Thyroid gland (tissue), 4 donors: Measurements from ENCODE around the gene TBX18. TPM values are rescaled to one million over a fixed set of nuclear protein-coding genes. Genes with fewer than 3 reads are reported as not detected.

ENCODE experiments used
- DNase-seq, 2 donors: peaks; one replicate each; pipeline ENCODE4 v3.0.0-alpha.2; 2019
- H3K27ac ChIP-seq, 3 donors: fragments of 200-600 bp; sonication (generic); 1 replicate in 2 of 3; 2 replicates in 1 of 3; pipeline ENCODE4 v1.5.1; 2016 to 2019; ENCODE audit warnings: mild to moderate bottlenecking in 1 of 3, moderate library complexity in 1 of 3
- H3K27me3 ChIP-seq: fragments of 200-600 bp; sonication (generic); one replicate; pipeline ENCODE4 v1.5.1; 2019
- H3K36me3 ChIP-seq, 2 donors: fragments of 200-600 bp; sonication (generic); one replicate each; pipeline ENCODE4 v1.5.1; 2016 to 2019
- H3K4me1 ChIP-seq, 2 donors: fragments of 200-600 bp; sonication (generic); one replicate each; pipeline ENCODE4 v1.5.1; 2017 to 2019
- H3K4me3 ChIP-seq, 3 donors: fragments of 200-600 bp; sonication (generic); replicated peaks in 1 of 3; 1 replicate in 2 of 3; 2 replicates in 1 of 3; pipeline ENCODE4 v1.5.1; 2016; ENCODE audit warnings: mild to moderate bottlenecking in 1 of 3
- H3K9me3 ChIP-seq: fragments of 200-600 bp; sonication (generic); one replicate; pipeline ENCODE4 v1.5.1; 2017
- CTCF ChIP-seq, 6 experiments: fragments of 200-600 bp in 3 of 6; fragments of 450-650 bp in 3 of 6; sonication (generic) in 3 of 6; IDR thresholded peaks; one replicate each; pipeline ENCODE4 v1.5.1; 2016 to 2019; ENCODE audit warnings: antibody characterized with exemption in 6 of 6, mild to moderate bottlenecking in 2 of 6, inconsistent platforms in 1 of 6, moderate library complexity in 1 of 6
- POLR2A ChIP-seq, 2 donors: fragments of 450-650 bp; IDR thresholded peaks; one replicate each; pipeline ENCODE4 v1.6.1; 2017; ENCODE audit warnings: antibody characterized with exemption in 2 of 2, mild to moderate bottlenecking in 2 of 2, moderate library complexity in 1 of 2
- WGBS, 2 donors: methylation state at CpG; one replicate each; pipeline ENCODE4 v1.1.5; 2017; 5-methylcytosine and 5-hydroxymethylcytosine counted together
- intact Hi-C: fragments of 100-400 bp; cut with DNase I; formaldehyde crosslinking; loops from one replicate; pipeline ENCODE4 v1.15.1; 2023
- total RNA-seq, 4 donors: library from RNA; depleted of rRNA; stranded (reverse); fragments of >200 nt; gene quantifications; one replicate each; pipeline ENCODE4 v1.2.3, GENCODE V29; 2016

TBX18 gene
- total RNA-seq, 4 donors from 2014 or later = 1.3 to 7.5 (median 4.9) TPM

GRCh38 chr6:84707171-84707570 lies 57.2 kb downstream of the TBX18 start:
- intact Hi-C loops = no loop called here
- no peaks in the 10 kb centered on the region for H3K9me3 ChIP-seq
- H3K27me3 ChIP-seq = no peaks in the 10 kb centered on the region
- H3K36me3 ChIP-seq = no peaks in the 10 kb centered on the region
- H3K4me1 ChIP-seq = no peaks in the 10 kb centered on the region
- WGBS, 2 donors = 48 to 82% methylated on average over 3 of the region's 3 CpGs
- no peak for DNase-seq
- no peak overlapping the region for H3K4me3 ChIP-seq
- TF ChIP-seq POLR2A (IDR thresholded peaks at IDR 0.05) (no peak), CTCF (IDR thresholded peaks at IDR 0.05) (no peak)
- no peak overlapping the region for H3K27ac ChIP-seq

- H3K27ac ChIP-seq = no peak overlapping the region
- DNase-seq = no peak
- intact Hi-C loops = no loop called here
- no peaks in the 10 kb centered on the region for H3K27me3 ChIP-seq
- TF ChIP-seq POLR2A (IDR thresholded peaks at IDR 0.05) (no peak), CTCF (IDR thresholded peaks at IDR 0.05) (no peak)
- H3K36me3 ChIP-seq = no peaks in the 10 kb centered on the region
- H3K9me3 ChIP-seq = no peaks in the 10 kb centered on the region
- H3K4me3 ChIP-seq = no peak overlapping the region
- H3K4me1 ChIP-seq = no peaks in the 10 kb centered on the region
- WGBS, 2 donors = 64 to 80% methylated on average over 1 of the region's 1 CpG
Measured at GRCh38 chr6:84696166-84696565, 68.2 kb downstream of the TBX18 start.

DNA sequence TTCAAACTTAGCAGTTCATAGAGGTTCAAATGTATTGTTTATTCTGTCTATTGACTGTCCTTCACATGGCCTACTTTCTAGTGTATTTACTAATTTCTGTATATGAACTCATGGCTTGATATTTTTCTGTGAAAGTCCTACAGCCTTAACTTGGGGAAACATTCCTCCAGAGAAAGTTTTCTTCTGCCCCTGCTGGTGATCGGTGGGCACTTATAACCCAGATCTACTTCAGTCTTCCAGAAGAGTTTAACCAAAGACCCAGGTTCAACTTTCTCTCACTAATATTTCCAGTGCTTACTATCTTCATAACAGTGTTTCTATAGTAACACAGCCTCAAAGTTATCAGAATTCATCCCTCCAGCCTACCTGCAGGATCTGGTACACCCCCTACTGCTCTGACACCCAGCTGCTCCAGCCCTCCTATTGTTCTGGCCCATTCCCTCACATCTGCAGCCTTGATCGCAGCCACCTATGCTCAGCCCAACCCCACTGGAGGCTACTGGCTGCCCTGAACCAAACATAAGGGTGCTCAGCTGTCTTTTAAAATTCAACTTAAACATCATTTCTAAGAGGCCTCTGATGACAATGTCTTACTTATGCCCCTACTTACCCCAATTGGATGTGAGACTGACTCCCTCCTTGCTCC lies 72.3 kb downstream of the TBX18 start:
- H3K27me3 ChIP-seq = no peaks in the 10 kb centered on the region
- no peak for DNase-seq
- intact Hi-C loops = no loop called here
- no peak overlapping the region for H3K4me3 ChIP-seq
- TF ChIP-seq POLR2A (IDR thresholded peaks at IDR 0.05) (no peak), CTCF (IDR thresholded peaks at IDR 0.05) (no peak)
- no peaks in the 10 kb centered on the region for H3K4me1 ChIP-seq
- H3K27ac ChIP-seq = no peak overlapping the region
- 83 to 84% methylated on average over 2 of the region's 2 CpGs for WGBS, 2 donors
- H3K9me3 ChIP-seq = no peaks in the 10 kb centered on the region
- H3K36me3 ChIP-seq = no peaks in the 10 kb centered on the region

DNA sequence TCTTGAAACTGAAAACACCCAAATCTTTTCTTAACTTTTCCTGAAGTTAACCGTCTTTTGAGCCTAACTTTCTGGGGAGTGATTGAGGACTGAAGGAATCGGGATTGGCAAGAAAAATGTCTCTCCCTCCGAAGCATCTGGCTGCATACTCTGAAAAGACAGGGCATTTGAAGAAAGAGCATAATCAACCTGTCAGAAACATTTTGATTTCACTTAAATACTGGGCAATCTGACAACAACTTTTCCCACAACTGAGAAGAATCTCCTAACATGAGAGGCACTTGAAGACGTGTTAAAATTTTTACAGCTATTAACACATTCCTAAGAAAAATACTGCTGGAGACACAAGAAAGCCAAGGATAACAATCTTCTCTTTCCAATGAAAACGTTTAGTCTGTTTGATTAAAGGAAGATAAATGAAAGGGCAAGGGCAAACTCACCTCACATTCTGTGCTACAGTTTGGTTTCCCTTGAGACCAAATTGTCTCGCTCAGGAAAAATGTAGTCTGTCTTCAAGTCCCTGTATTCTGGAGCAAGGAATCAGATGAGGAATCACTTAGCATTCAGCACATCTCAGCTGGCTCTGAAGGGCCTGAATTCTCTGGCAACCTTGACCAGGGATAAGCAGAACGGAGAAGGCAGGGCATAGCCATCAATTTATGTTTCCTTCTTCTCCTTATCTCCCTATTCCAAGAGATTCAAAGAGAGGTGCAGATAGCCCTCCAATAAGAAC lies 76.1 kb downstream of the TBX18 start:
- H3K27me3 ChIP-seq = no peaks in the 10 kb centered on the region
- 28 to 36% methylated on average over 7 of the region's 7 CpGs for WGBS, 2 donors
- H3K36me3 ChIP-seq = no peaks in the 10 kb centered on the region
- no peak overlapping the region for H3K27ac ChIP-seq
- intact Hi-C loops = no loop called here
- no peak overlapping the region for H3K4me3 ChIP-seq
- H3K9me3 ChIP-seq = no peaks in the 10 kb centered on the region
- TF ChIP-seq CTCF (IDR thresholded peaks at IDR 0.05) = no peak
- TF ChIP-seq POLR2A (IDR thresholded peaks at IDR 0.05) = no peak
- DNase-seq = no peak
- no peaks in the 10 kb centered on the region for H3K4me1 ChIP-seq

DNA sequence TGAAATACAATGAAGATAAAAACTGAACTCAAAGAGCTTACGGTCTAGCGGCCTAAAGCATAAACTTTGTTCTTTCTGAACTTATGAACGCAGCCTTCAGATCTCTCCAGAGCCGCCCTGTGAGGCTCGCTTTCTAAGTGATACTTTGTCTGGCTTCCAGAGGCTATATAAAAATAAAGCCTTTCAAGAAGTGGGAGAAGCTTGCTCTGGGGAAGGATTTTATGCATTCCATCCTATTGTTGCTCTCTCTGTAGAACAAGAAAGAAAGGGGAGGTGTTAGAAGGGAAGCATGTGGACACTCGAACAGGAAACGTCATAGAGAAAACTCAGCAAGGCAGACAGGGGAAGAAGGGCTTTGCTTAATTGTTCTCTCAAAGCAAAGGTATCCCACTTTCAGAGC lies 77.0 kb downstream of the TBX18 start:
- no peaks in the 10 kb centered on the region for H3K36me3 ChIP-seq

More for the DNA sequence above, 77.0 kb downstream of the TBX18 start:
- intact Hi-C loops = no loop called here
- Histone ChIP-seq H3K4me3 (no peak overlapping the region), H3K4me1 (no peaks in the 10 kb centered on the region), H3K27ac (no peak overlapping the region), H3K9me3 (no peaks in the 10 kb centered on the region), H3K27me3 (no peaks in the 10 kb centered on the region)
- 33 to 46% methylated on average over 7 of the region's 7 CpGs for whole genome bisulfite sequencing, 2 donors
- TF ChIP-seq CTCF (IDR thresholded peaks at IDR 0.05) = no peak
- no peak for TF ChIP-seq POLR2A (IDR thresholded peaks at IDR 0.05)
- no peak for DNase-seq
